Right lobe of liver (tissue), 6 donors: Measurements from ENCODE around the gene SMPD3. TPM values are rescaled to one million over a fixed set of nuclear protein-coding genes. Genes with fewer than 3 reads are reported as not detected.

Experiments used
- ATAC-seq, 4 donors: fragments of 200-7000 bp; cut with Tn5 transposase; one replicate each; pipeline ENCODE4 v1.9.1; 2020; ENCODE audit warnings: mild to moderate bottlenecking in 4 of 4, moderate library complexity in 4 of 4
- DNase-seq, 3 donors: peaks; one replicate each; pipeline ENCODE4 v3.0.0-alpha.2; 2020
- H3K27ac ChIP-seq, 3 donors: fragments of 200-600 bp; one replicate each; pipeline ENCODE4 v1.8.0; 2022
- H3K27me3 ChIP-seq, 2 donors: fragments of 200-600 bp; one replicate each; pipeline ENCODE4 v1.8.0; 2022
- H3K36me3 ChIP-seq, 4 donors: fragments of 200-600 bp; sonication (generic) in 1 of 4; one replicate each; pipeline versions ENCODE4 v1.5.1 to v1.8.0; 2017 to 2022; ENCODE audit warnings: control low read depth in 1 of 4
- H3K4me1 ChIP-seq, 4 donors: fragments of 200-600 bp; sonication (generic) in 1 of 4; one replicate each; pipeline versions ENCODE4 v1.5.1 to v1.8.0; 2017 to 2022; ENCODE audit warnings: control low read depth in 1 of 4
- H3K4me3 ChIP-seq, 3 donors: fragments of 200-600 bp; one replicate each; pipeline ENCODE4 v1.8.0; 2022
- H3K9me3 ChIP-seq, 4 donors: fragments of 200-600 bp; sonication (generic) in 1 of 4; one replicate each; pipeline versions ENCODE4 v1.5.1 to v1.8.0; 2017 to 2022; ENCODE audit warnings: control low read depth in 1 of 4
- POLR2A ChIP-seq: fragments of 450-650 bp; IDR thresholded peaks from one replicate; pipeline ENCODE4 v1.6.1; 2017; ENCODE audit warnings: antibody characterized with exemption, mild to moderate bottlenecking
- WGBS: methylation state at CpG from one replicate; pipeline ENCODE4 v1.1.6; 2018; ENCODE audit warnings: low coverage, low lambda C conversion rate; ENCODE audit not compliant: insufficient coverage; ENCODE audit errors: missing lambda C conversion rate; 5-methylcytosine and 5-hydroxymethylcytosine counted together
- intact Hi-C, 2 donors: fragments of 100-400 bp; cut with DNase I; formaldehyde crosslinking; loops; one replicate each; pipeline versions ENCODE4 v1.11.2 to v1.14.1; 2022
- total RNA-seq, 6 experiments: library from RNA; depleted of rRNA in 2 of 6; stranded (reverse); fragments of >200 nt in 2 of 6; fragmentation: NEBNext Ultra II Directional in 3 of 6; extraction: Animal tissue kit (Norgen Biotek cat#: 25700) in 3 of 6; gene quantifications; one replicate each; pipeline versions ENCODE4 v1.1.0 to v1.2.4, GENCODE V29; 2016 to 2023
- TF ChIP-seq, protein P1 (sequence below), 4 donors: fragments of 200-600 bp in 3 of 4; fragments of 450-650 bp in 1 of 4; IDR thresholded peaks; one replicate each; pipeline versions ENCODE4 v1.5.1 to v1.8.0; 2016 to 2022; ENCODE audit warnings: antibody characterized with exemption in 4 of 4, mild to moderate bottlenecking in 2 of 4
- donor health status: DM: no; HTN: yes; CAD: no.
- donor health status: DM: no; HTN: no; CAD: no.
- donor health status: DM: no; HTN: no; CAD: no.
- donor health status: DM: no; HTN: yes; CAD: no.
- donor health status: DM: no; HTN: yes; CAD: no.

Gene SMPD3
- total RNA-seq, 6 experiments from 2014 or later: 0.18 to 27.2 (median 5.0) TPM

DNA sequence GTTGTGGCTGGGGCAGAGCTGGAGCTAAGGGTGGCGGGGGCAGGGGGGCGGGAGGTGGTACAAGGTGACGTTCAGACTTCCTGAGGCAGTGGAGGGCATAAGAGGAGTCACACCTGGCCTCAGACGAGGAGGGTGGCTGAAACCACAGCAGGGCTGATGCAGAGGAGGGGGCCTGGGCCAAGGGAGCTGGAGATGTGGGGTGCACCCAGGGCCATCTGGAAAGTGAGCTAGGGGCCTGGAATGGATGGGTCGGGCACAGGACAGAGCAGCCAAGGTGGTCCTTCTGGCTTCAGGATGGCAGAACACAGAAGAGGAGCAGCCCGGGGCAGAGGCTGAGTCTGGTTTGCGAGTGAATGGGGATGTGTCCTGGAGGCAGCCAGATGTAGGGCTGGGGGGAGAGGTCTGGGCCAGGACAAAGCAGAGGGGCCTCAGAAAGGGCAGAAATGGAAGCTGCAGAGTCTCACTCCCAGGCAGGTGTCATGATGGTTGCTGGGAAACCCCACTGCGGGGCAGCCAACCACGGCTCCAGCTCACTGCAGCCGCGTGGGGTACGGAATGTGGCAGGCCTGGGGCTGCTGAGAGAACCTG lies 79.9 kb downstream of the SMPD3 start:
- H3K27me3 ChIP-seq: no peaks in the 10 kb centered on the region
- 73% methylated on average over 8 of the region's 12 CpGs for WGBS
- no peak overlapping the region for H3K27ac ChIP-seq
- no peak for TF ChIP-seq POLR2A
- TF ChIP-seq, protein P1, sequence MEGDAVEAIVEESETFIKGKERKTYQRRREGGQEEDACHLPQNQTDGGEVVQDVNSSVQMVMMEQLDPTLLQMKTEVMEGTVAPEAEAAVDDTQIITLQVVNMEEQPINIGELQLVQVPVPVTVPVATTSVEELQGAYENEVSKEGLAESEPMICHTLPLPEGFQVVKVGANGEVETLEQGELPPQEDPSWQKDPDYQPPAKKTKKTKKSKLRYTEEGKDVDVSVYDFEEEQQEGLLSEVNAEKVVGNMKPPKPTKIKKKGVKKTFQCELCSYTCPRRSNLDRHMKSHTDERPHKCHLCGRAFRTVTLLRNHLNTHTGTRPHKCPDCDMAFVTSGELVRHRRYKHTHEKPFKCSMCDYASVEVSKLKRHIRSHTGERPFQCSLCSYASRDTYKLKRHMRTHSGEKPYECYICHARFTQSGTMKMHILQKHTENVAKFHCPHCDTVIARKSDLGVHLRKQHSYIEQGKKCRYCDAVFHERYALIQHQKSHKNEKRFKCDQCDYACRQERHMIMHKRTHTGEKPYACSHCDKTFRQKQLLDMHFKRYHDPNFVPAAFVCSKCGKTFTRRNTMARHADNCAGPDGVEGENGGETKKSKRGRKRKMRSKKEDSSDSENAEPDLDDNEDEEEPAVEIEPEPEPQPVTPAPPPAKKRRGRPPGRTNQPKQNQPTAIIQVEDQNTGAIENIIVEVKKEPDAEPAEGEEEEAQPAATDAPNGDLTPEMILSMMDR (IDR thresholded peaks at IDR 0.05): no peak
- H3K9me3 ChIP-seq: no peaks in the 10 kb centered on the region
- ATAC-seq (no peak), DNase-seq (peak in 1 of 3 donors; percentile 9)
- H3K4me3 ChIP-seq: no peak overlapping the region
- H3K4me1 ChIP-seq: peaks cover 0 to 13% (median 0%) of the 10 kb centered on the region in 4 donors
- H3K36me3 ChIP-seq: no peaks in the 10 kb centered on the region
- intact Hi-C loops: no loop called here

DNA sequence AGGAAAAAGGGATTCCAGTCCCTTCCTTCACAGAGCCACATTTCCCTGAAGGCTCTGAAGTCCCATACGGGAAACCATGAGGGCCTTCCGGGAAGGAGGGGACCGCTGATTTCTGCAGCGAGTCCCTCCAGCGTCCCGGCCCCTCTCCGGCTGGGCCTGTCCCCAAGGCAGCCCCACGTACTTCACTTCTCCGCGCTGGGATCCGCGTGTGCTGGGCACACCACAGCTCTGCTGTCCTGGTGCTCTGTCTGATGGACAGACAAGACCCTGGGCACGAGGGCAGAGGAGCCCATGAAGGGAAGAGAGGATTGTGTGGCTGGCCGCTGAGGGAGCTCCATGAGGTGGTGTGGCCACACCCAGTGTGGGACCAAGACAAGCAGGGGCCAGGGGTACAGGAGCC lies 80.4 kb downstream of the SMPD3 start:
- Histone ChIP-seq H3K4me1 (peaks cover 0 to 13% (median 0%) of the 10 kb centered on the region in 4 donors), H3K36me3 (no peaks in the 10 kb centered on the region), H3K27ac (no peak overlapping the region), H3K9me3 (no peaks in the 10 kb centered on the region), H3K27me3 (no peaks in the 10 kb centered on the region), H3K4me3 (no peak overlapping the region)
- intact Hi-C loops: no loop called here
- 93% methylated on average over 12 of the region's 14 CpGs for WGBS
- peak in 1 of 3 donors; percentile 11 for DNase-seq
- ATAC-seq: no peak
- TF ChIP-seq, protein P1 (IDR thresholded peaks at IDR 0.05): no peak
- no peak for TF ChIP-seq POLR2A

DNA sequence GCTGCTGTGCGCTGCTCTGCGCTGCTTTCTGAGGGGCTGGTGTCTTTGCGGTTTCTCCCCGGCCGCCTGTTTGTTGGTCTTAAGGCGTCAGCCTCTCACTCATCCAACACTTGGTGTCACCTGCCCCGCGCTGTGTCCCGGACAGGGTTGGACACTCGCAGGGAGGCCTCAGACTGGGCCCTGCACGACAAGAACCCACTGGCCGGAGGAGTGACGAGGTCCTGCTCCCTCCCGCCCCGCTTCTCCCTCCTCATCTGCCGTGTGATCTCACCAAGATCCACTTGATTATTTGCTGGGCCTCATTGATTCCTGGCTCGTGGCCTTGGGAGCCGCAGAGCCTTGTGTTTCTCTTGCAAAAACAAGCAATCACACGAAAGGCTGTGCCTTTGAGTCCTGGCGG lies 80.9 kb downstream of the SMPD3 start:
- ATAC-seq (peak in 2 of 4 donors; percentile 8 to 38), DNase-seq (no peak)
- TF ChIP-seq, protein P1 (IDR thresholded peaks at IDR 0.05): no peak
- no peak for TF ChIP-seq POLR2A
- H3K9me3 ChIP-seq: no peaks in the 10 kb centered on the region
- no peaks in the 10 kb centered on the region for H3K27me3 ChIP-seq
- no peaks in the 10 kb centered on the region for H3K36me3 ChIP-seq
- intact Hi-C loops: no loop called here
- H3K27ac ChIP-seq: no peak overlapping the region
- H3K4me1 ChIP-seq: peaks cover 0 to 13% (median 0%) of the 10 kb centered on the region in 4 donors
- 63% methylated on average over 8 of the region's 20 CpGs for WGBS
- no peak overlapping the region for H3K4me3 ChIP-seq

DNA sequence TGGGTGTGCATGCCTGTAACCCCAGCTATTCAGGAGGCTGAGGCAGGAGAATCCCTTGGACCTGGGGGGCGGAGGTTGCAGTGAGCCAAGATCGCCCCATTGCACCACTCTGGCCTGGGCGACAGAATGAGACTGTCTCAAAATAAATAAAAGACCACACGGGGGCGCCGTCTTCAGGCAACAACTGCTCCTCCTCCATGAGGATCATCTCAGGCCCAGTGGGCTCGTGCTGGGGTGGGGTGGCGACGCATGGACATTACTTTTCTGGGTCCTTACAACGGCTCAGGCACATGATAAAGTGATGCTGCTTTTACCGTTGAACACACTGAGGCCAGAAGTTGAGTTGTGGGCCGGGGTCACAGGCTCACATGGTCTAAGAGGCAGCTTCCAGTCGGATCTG lies 81.3 kb downstream of the SMPD3 start:
- no peak for TF ChIP-seq POLR2A
- TF ChIP-seq, protein P1 (IDR thresholded peaks at IDR 0.05): peak; percentile 20 to 51 (median 45)
- Histone ChIP-seq H3K4me3 (no peak overlapping the region), H3K9me3 (no peaks in the 10 kb centered on the region), H3K36me3 (no peaks in the 10 kb centered on the region), H3K4me1 (peaks cover 0 to 13% (median 0%) of the 10 kb centered on the region in 4 donors), H3K27me3 (no peaks in the 10 kb centered on the region), H3K27ac (no peak overlapping the region)
- intact Hi-C loops: no loop called here
- DNase-seq (no peak), ATAC-seq (peak; percentile 27 to 63 (median 46))
- 8% methylated on average over 2 of the region's 13 CpGs for WGBS
